Esophagus muscularis mucosa (tissue), 4 donors: ENCODE measurements around the gene CDH22.

Experiments used
- CTCF ChIP-seq, 3 experiments: fragments of 200-600 bp in 2 of 3; fragments of 450-650 bp in 1 of 3; sonication (generic) in 2 of 3; IDR thresholded peaks; one replicate each; pipeline ENCODE4 v1.5.1; 2017 to 2019; ENCODE audit warnings: antibody characterized with exemption in 3 of 3, mild to moderate bottlenecking in 2 of 3, moderate library complexity in 1 of 3
- EP300 ChIP-seq: sonication (generic); formaldehyde crosslinking; IDR thresholded peaks from one replicate; pipeline ENCODE4 v1.6.1; 2017; ENCODE audit warnings: antibody characterized with exemption
- POLR2A ChIP-seq: fragments of 450-650 bp; IDR thresholded peaks from one replicate; pipeline ENCODE4 v1.6.1; 2017; ENCODE audit warnings: antibody characterized with exemption, moderate library complexity, mild to moderate bottlenecking, low read depth
- POLR2AphosphoS5 ChIP-seq, 2 donors: sonication (generic); formaldehyde crosslinking; IDR thresholded peaks; one replicate each; pipeline ENCODE4 v1.6.1; 2017; ENCODE audit warnings: antibody characterized with exemption in 2 of 2

DNA sequence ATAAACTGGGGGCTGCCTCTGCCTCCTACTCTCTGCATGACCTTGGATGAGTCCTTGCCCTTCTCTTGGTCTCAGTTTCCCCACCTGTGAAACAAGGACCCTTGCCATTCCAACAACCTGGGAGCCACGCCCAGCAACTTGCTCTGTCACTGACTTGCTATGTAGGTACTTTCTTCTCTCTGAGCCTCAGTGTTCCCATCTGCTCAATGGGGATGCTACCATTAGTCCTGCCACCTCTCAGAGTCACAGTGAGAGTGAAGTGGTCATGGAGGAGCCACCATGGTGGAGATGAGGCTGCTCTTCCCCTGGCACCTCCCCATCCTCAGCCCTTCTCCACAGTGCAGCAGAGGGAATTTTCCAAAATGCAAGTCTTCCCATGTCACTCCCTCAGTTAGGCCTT is 70.6 kb downstream of the CDH22 start:
- no peak for TF ChIP-seq CTCF (IDR thresholded peaks at IDR 0.05)
- TF ChIP-seq POLR2AphosphoS5 (IDR thresholded peaks at IDR 0.05): no peak
- no peak for TF ChIP-seq EP300
- TF ChIP-seq POLR2A: no peak
